CD4-positive, alpha-beta T cell (primary cell): ENCODE results near the gene IL1R2. TPM values are rescaled to one million over a fixed set of nuclear protein-coding genes. Genes with fewer than 3 reads are reported as not detected.

Experiments
- ATAC-seq: fragments of 200-7000 bp; cut with Tn5 transposase; one replicate; pipeline ENCODE4 v1.10.0; 2022; ENCODE audit warnings: mild to moderate bottlenecking; ENCODE audit not compliant: poor library complexity
- CTCF ChIA-PET: fragments of 350-600 bp; sonication (Branson Sonifier 250); formaldehyde crosslinking; loops from one replicate; lab custom pipeline; 2021; ENCODE audit warnings: antibody characterized with exemption, inconsistent platforms; lab: Charles Lee
- POLR2A ChIA-PET: fragments of 350-600 bp; sonication (Branson Sonifier 250); formaldehyde crosslinking; loops from one replicate; lab custom pipeline; 2021; ENCODE audit warnings: antibody characterized with exemption, inconsistent platforms; lab: Charles Lee
- DNase-seq, 14 experiments: peaks; one replicate each; pipeline ENCODE4 v3.0.0-alpha.2; 2013 to 2020; ENCODE audit warnings: mixed read lengths in 2 of 14
- H3K27ac ChIP-seq, 2 donors: one replicate each; pipeline versions ENCODE4 v1.5.1 to v1.7.0; 2013; ENCODE audit warnings: low read length in 2 of 2, low read depth in 1 of 2, mild to moderate bottlenecking in 1 of 2
- H3K27me3 ChIP-seq, 2 experiments: 1 replicate in 1 of 2; 2 replicates in 1 of 2; pipeline versions ENCODE4 v1.6.1 to v1.7.0; 2013; ENCODE audit warnings: low read length in 2 of 2, control low read depth in 1 of 2, mild to moderate bottlenecking in 1 of 2, moderate library complexity in 1 of 2; ENCODE audit not compliant: insufficient read depth in 2 of 2, control insufficient read depth in 1 of 2
- H3K36me3 ChIP-seq: one replicate; pipeline ENCODE4 v1.6.1; 2013; ENCODE audit warnings: low read length, control low read depth; ENCODE audit not compliant: insufficient read depth
- H3K4me1 ChIP-seq: one replicate; pipeline ENCODE4 v1.6.1; 2013; ENCODE audit warnings: low read length, control low read depth; ENCODE audit not compliant: insufficient read depth
- H3K4me3 ChIP-seq: one replicate; pipeline ENCODE4 v1.5.1; 2013; ENCODE audit warnings: mild to moderate bottlenecking, low read length, moderate library complexity
- H3K9me3 ChIP-seq, 2 experiments: 1 replicate in 1 of 2; 2 replicates in 1 of 2; pipeline versions ENCODE4 v1.6.1 to v1.7.0; 2013; ENCODE audit warnings: low read length in 2 of 2, mild to moderate bottlenecking in 2 of 2, control low read depth in 1 of 2, moderate library complexity in 1 of 2; ENCODE audit not compliant: control insufficient read depth in 1 of 2, insufficient read depth in 1 of 2
- H3K27ac Mint-ChIP-seq: one replicate; pipeline ENCODE4 v1.8.0; 2020; ENCODE audit warnings: mixed read lengths
- H3K27me3 Mint-ChIP-seq: one replicate; pipeline ENCODE4 v1.8.0; 2021; ENCODE audit warnings: mixed read lengths
- H3K36me3 Mint-ChIP-seq: one replicate; pipeline ENCODE4 v1.8.0; 2021; ENCODE audit warnings: low read depth, mixed read lengths
- H3K4me1 Mint-ChIP-seq: one replicate; pipeline ENCODE4 v1.8.0; 2021; ENCODE audit warnings: low read depth, mixed read lengths
- H3K4me3 Mint-ChIP-seq: one replicate; pipeline ENCODE4 v1.8.0; 2020; ENCODE audit warnings: mild to moderate bottlenecking, mixed read lengths
- H3K9me3 Mint-ChIP-seq: one replicate; pipeline ENCODE4 v1.8.0; 2020; ENCODE audit warnings: mixed read lengths
- intact Hi-C, 2 experiments: fragments of 100-400 bp; cut with DNase I in 1 of 2; cut with micrococcal nuclease in 1 of 2; formaldehyde crosslinking; loops; one replicate each; pipeline versions ENCODE4 v1.15.1 to v1.9.0; 2023 to 2025; cut with DNase I, micrococcal nuclease
- total RNA-seq, 174 experiments: library from RNA in 2 of 174; stranded (reverse) in 2 of 174; gene quantifications; one replicate each; pipeline ENCODE4 v1.2.3 and lab custom pipeline; 2021 to 2026
- TF ChIP-seq, protein P1 (sequence below): fragments of 200-600 bp; IDR thresholded peaks from one replicate; pipeline ENCODE4 v1.8.0; 2022; ENCODE audit warnings: antibody characterized with exemption, mild to moderate bottlenecking

Gene IL1R2
- total RNA-seq, 2 experiments from 2014 or later = 0.31 to 0.47 TPM

DNA sequence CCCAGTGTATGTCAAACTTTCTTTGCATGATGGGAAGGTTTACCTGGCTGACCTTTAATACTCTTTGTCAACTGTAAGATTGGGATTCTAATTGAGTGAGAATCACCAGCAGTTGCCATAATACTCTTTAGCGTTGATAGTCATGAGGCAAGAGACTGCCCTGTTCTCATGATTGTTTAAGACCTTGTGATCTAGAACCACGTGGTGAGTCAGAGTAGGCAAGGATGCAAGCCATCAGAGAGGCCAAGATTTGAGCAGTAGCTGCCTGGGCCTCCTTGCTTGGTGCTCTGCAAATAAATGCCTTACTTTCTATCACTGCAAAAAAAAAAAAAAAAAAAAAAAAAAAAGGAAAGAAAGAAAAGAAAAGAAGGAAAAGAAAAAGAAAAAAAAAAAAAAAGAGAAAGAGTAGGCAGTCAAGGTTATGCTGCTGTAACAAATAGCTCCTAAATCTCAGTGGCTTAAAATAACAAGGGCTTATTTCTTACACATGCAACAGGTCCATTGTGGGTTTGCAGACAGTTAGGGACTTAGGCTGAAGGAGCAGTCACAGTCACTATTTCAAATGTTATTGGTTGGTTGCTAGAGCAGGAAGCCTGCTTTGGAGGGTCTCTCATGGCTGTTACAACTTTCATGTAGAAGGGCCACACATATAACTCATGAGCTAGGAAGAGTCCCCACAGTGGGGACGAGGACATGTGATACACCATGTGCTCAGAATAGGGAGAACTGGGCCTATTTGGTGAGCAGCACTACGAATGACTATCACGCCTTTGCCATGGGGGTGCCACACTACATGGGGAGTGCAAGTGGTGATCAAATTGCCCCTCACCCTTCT is 21.7 kb downstream of the IL1R2 start:
- Histone ChIP-seq H3K36me3 (no peaks in the 10 kb centered on the region), H3K4me3 (no peak overlapping the region), H3K27ac (no peak overlapping the region), H3K27me3 (no peaks in the 10 kb centered on the region), H3K9me3 (no peaks in the 10 kb centered on the region), H3K4me1 (no peaks in the 10 kb centered on the region)
- Mint-ChIP-seq H3K4me1 (no peaks in the 10 kb centered on the region), H3K36me3 (no peaks in the 10 kb centered on the region), H3K27me3 (no peaks in the 10 kb centered on the region), H3K27ac (no peak overlapping the region), H3K9me3 (no peaks in the 10 kb centered on the region), H3K4me3 (no peak overlapping the region)
- TF ChIP-seq, protein P1, sequence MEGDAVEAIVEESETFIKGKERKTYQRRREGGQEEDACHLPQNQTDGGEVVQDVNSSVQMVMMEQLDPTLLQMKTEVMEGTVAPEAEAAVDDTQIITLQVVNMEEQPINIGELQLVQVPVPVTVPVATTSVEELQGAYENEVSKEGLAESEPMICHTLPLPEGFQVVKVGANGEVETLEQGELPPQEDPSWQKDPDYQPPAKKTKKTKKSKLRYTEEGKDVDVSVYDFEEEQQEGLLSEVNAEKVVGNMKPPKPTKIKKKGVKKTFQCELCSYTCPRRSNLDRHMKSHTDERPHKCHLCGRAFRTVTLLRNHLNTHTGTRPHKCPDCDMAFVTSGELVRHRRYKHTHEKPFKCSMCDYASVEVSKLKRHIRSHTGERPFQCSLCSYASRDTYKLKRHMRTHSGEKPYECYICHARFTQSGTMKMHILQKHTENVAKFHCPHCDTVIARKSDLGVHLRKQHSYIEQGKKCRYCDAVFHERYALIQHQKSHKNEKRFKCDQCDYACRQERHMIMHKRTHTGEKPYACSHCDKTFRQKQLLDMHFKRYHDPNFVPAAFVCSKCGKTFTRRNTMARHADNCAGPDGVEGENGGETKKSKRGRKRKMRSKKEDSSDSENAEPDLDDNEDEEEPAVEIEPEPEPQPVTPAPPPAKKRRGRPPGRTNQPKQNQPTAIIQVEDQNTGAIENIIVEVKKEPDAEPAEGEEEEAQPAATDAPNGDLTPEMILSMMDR = no peak
- DNase-seq = no peak
- POLR2A ChIA-PET = interaction anchor here (0.6 to 1.1 kb wide), 2 partner anchors 20 to 673 kb away, joined by 3 to 4 read pairs; no protein-coding TSS in a partner anchor
- intact Hi-C loops = no loop called here
- CTCF ChIA-PET = interaction anchor here (0.6 to 0.8 kb wide), 2 partner anchors 238 to 445 kb away, joined by 3 to 4 read pairs; no protein-coding TSS in a partner anchor
- ATAC-seq = no peak

DNA sequence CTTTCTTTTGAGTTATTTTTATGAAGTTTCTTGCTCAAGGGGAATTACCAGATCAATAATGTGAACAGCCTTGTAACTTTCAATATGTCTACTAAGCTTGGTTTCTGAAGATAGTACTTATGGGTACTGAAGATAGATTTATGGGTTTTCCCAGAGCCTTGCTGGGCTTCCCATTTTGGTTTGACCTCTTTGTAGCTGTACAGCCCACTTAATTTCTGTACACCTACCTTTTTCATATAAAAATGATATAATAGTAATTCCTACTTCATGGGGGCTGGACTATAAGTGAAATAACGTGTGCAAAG is 22.2 kb downstream of the IL1R2 start:
- ATAC-seq (no peak), DNase-seq (no peak)
- intact Hi-C loops = no loop called here
- Mint-ChIP-seq H3K27me3 (no peaks in the 10 kb centered on the region), H3K9me3 (no peaks in the 10 kb centered on the region), H3K4me3 (no peak overlapping the region), H3K27ac (no peak overlapping the region), H3K36me3 (no peaks in the 10 kb centered on the region), H3K4me1 (no peaks in the 10 kb centered on the region)
- Histone ChIP-seq H3K4me3 (no peak overlapping the region), H3K27me3 (no peaks in the 10 kb centered on the region), H3K36me3 (no peaks in the 10 kb centered on the region), H3K9me3 (no peaks in the 10 kb centered on the region), H3K27ac (no peak overlapping the region), H3K4me1 (no peaks in the 10 kb centered on the region)
- POLR2A ChIA-PET = interaction anchor here (0.6 to 1.1 kb wide), 3 partner anchors 19 to 673 kb away, joined by 3 to 4 read pairs (median 3); no protein-coding TSS in a partner anchor
- CTCF ChIA-PET = interaction anchor here (0.6 to 0.8 kb wide), 2 partner anchors 237 to 445 kb away, joined by 3 to 4 read pairs; no protein-coding TSS in a partner anchor
- TF ChIP-seq, protein P1 = no peak

DNA sequence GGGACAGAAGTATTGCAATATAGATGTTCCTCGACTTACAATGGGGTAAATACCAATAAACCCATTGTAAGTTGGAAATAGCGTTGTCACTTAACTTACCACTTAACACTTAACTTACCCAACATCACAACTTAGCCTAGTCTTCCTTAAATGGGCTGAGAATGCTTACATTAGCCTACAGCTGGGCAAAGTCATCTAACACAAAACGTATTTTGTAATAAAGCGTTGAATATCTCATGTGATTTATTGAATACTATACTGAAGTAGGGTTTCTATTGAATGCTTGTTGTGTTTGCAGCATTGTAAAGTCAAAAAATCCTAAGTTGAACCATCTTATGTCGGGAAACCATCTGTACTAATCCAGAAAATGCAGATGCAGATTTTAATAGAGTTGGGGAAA is 23.6 kb downstream of the IL1R2 start:
- Histone ChIP-seq H3K4me3 (no peak overlapping the region), H3K27ac (no peak overlapping the region), H3K27me3 (no peaks in the 10 kb centered on the region), H3K4me1 (no peaks in the 10 kb centered on the region), H3K9me3 (no peaks in the 10 kb centered on the region), H3K36me3 (no peaks in the 10 kb centered on the region)
- ChIA-PET POLR2A (no interaction called here), CTCF (no interaction called here)
- TF ChIP-seq, protein P1 = no peak
- H3K9me3 Mint-ChIP-seq = no peaks in the 10 kb centered on the region
- no peak for ATAC-seq
- no peak for DNase-seq
- peaks cover 1% of the 10 kb centered on the region for H3K27me3 Mint-ChIP-seq
- intact Hi-C loops = no loop called here
- no peak overlapping the region for H3K27ac Mint-ChIP-seq
- H3K36me3 Mint-ChIP-seq = no peaks in the 10 kb centered on the region
- H3K4me1 Mint-ChIP-seq = no peaks in the 10 kb centered on the region
- no peak overlapping the region for H3K4me3 Mint-ChIP-seq
